ENCODE measurements around the gene CLDN19.

- TF ChIP-seq, protein P1, sequence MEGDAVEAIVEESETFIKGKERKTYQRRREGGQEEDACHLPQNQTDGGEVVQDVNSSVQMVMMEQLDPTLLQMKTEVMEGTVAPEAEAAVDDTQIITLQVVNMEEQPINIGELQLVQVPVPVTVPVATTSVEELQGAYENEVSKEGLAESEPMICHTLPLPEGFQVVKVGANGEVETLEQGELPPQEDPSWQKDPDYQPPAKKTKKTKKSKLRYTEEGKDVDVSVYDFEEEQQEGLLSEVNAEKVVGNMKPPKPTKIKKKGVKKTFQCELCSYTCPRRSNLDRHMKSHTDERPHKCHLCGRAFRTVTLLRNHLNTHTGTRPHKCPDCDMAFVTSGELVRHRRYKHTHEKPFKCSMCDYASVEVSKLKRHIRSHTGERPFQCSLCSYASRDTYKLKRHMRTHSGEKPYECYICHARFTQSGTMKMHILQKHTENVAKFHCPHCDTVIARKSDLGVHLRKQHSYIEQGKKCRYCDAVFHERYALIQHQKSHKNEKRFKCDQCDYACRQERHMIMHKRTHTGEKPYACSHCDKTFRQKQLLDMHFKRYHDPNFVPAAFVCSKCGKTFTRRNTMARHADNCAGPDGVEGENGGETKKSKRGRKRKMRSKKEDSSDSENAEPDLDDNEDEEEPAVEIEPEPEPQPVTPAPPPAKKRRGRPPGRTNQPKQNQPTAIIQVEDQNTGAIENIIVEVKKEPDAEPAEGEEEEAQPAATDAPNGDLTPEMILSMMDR (IDR thresholded peaks at IDR 0.05) = no peak
- TF ChIP-seq POLR2A (IDR thresholded peaks at IDR 0.05) = no peak
Measured at GRCh38 chr1:42690477-42691156, 49.4 kb downstream of the CLDN19 start.
